MV-4-11 (cell line): ENCODE results near the gene FAM20C.

Experiments used
- DNase-seq: peaks from one replicate; lab custom pipeline; 2025; lab: John Stamatoyannopoulos, UW

FAM20C gene

GRCh38 chr7:226281-226895 lies 34.0 kb downstream of the FAM20C start:
- no peak for DNase-seq

- DNase-seq = no peak
These were observed 35.6 kb downstream of the FAM20C start for GRCh38 chr7:227926-228325.

- no peak for DNase-seq
These were observed 36.2 kb downstream of the FAM20C start for GRCh38 chr7:228610-229009.

GRCh38 chr7:229184-229964 lies 37.0 kb downstream of the FAM20C start:
- DNase-seq = no peak

- no peak for DNase-seq
These were observed 37.9 kb downstream of the FAM20C start for GRCh38 chr7:230274-230673.

- no peak for DNase-seq
These were observed 38.9 kb downstream of the FAM20C start for GRCh38 chr7:231030-231857.

GRCh38 chr7:231858-232246 lies 39.5 kb downstream of the FAM20C start:
- no peak for DNase-seq

- no peak for DNase-seq
These were observed 40.3 kb downstream of the FAM20C start for GRCh38 chr7:232410-233248.

- no peak for DNase-seq
These were observed 41.1 kb downstream of the FAM20C start for GRCh38 chr7:233249-234035.

- DNase-seq = no peak
These were observed 41.8 kb downstream of the FAM20C start for GRCh38 chr7:234051-234707.

GRCh38 chr7:234708-235553 lies 42.6 kb downstream of the FAM20C start:
- DNase-seq = no peak

- DNase-seq = no peak
These were observed 43.4 kb downstream of the FAM20C start for GRCh38 chr7:235576-236395.

- DNase-seq = no peak
These were observed 44.6 kb downstream of the FAM20C start for GRCh38 chr7:236967-237366.

- DNase-seq = no peak
These were observed 45.0 kb downstream of the FAM20C start for GRCh38 chr7:237385-237784.

- DNase-seq = no peak
These were observed 47.8 kb downstream of the FAM20C start for GRCh38 chr7:240146-240676.

GRCh38 chr7:240887-241421 lies 48.6 kb downstream of the FAM20C start:
- no peak for DNase-seq

GRCh38 chr7:241513-241912 lies 49.1 kb downstream of the FAM20C start:
- no peak for DNase-seq
